GM12873 (cell line): Measurements from ENCODE around the gene PLCG1.

Source experiments
- TF ChIP-seq, protein P1 (sequence below): IDR thresholded peaks from 2 replicates; pipeline ENCODE4 v1.5.1; 2012; ENCODE audit warnings: low read depth, mild to moderate bottlenecking, moderate library complexity, low read length, control low read depth; ENCODE audit not compliant: insufficient read depth; ENCODE audit errors: missing control alignments

The PLCG1 gene

DNA sequence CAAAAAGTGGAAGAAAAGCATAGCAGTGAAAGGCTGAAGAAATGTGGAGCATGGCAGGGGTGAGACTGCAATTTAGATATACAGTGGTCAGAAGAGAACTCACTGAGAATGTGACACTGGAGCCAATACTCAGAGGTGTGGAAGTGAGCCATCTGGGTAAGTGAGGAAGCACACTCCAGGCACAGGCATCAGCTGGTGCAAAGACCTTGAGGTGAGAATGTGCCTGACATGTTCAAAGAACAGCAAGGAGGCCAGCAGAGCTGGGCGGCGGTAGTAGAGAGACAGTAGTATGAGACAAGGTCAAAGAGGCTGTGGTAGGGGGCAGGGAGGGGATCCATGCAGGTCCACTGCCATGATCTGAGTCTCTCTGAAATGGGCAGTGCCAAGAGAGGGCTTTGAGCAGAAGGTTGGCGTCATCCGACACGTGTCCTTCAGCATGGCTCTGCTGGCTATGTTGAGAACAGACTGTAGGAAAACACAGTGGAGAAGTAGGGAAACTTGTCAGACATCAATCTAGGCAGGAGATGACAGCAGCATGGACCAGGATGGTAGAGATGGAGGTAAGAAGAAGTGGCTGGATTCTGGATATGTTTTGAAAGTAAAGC, 84.4 kb downstream of the PLCG1 start:
- TF ChIP-seq, protein P1, sequence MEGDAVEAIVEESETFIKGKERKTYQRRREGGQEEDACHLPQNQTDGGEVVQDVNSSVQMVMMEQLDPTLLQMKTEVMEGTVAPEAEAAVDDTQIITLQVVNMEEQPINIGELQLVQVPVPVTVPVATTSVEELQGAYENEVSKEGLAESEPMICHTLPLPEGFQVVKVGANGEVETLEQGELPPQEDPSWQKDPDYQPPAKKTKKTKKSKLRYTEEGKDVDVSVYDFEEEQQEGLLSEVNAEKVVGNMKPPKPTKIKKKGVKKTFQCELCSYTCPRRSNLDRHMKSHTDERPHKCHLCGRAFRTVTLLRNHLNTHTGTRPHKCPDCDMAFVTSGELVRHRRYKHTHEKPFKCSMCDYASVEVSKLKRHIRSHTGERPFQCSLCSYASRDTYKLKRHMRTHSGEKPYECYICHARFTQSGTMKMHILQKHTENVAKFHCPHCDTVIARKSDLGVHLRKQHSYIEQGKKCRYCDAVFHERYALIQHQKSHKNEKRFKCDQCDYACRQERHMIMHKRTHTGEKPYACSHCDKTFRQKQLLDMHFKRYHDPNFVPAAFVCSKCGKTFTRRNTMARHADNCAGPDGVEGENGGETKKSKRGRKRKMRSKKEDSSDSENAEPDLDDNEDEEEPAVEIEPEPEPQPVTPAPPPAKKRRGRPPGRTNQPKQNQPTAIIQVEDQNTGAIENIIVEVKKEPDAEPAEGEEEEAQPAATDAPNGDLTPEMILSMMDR: no peak

DNA sequence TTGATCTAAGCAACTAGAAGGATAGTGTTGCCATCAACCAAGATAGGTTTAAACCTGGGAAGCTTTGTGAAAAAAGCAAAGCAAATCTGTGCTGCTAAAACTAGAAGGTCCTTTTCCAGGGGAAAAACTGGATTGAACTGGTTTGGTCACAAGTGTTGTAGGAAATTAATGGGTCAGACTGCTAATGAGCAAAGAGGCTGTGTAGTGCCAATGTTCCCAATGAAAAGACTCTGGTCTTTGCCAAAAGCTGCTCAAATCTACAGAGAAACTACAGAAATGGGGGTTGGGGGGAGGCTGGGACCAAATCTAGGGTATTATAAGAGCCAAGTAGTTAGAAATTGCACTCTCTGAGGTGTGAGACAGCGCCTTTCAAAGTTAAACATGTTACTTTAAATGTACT, 85.0 kb downstream of the PLCG1 start:
- TF ChIP-seq, protein P1: no peak

DNA sequence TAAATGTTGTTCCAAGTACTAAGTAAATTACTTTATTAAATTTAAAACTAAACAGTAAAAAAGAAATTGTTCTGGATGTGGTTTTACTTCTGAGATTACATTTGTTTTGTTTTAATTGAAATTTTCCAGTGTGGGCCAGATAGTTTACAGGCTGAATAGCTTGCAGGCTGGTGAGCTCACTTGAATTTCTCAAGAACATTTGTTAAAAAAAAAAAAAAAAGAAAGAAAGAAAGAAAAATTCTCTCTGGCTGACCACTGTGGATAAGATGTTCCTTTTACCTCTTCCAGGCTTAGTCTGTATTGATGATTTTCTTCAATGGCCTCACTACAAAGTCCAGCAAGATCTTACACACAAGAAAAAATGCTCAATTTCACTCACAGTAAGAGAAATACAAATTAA, 85.4 kb downstream of the PLCG1 start:
- TF ChIP-seq, protein P1: no peak

DNA sequence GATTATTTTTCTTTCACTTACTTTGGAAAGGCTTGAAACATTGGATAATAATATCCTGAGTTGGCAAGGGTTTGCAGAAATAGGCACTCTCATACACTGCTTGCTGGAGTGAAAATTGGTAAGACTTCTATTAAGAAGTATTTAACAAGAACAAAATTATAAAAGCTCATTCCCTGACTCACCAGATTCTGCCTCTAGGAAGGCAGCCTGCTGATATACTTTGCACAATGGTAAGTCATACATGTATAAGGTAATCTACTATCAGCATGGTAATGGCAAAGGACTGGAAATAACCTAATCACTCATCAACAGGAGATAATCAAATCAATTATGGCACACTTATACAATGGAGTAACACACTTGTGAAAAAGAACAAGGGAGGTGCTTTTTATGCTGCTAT, 85.8 kb downstream of the PLCG1 start:
- TF ChIP-seq, protein P1: no peak

DNA sequence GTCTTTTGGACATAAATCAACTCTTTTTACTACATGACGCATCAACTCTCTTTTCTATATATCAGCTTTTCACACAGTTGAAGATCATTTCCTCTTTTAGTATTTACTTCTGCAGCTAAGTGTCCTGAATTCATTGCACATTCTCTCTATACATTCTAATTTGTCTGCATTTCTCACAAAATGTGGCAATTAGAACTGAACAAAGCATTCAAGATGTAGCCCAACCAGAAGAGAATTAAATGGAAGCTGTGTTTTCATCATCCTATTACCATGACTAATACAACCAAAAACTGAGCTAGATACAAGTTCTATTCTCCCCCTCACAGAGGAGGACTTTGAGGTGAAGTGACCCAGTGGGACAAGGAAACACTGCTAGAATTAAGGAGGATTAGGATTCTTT, 86.9 kb downstream of the PLCG1 start:
- TF ChIP-seq, protein P1: no peak

DNA sequence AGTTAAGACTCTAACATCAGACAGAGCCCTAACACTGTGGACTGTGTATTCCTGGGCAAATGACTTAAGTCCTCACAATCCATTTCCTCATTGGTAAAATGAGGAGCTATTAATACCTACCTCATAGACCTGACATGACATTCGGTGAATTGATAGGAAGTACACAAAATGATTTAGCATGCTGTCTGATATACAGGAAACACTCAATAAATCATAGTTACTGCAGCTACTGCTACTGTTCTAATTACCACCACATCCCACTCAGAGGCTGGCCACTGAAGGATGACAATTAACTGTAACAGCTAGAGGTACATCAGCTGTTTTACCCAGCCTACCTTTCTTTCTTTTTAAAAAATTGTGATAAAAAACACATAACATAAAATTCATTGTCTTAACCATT, 87.7 kb downstream of the PLCG1 start:
- TF ChIP-seq, protein P1: no peak

DNA sequence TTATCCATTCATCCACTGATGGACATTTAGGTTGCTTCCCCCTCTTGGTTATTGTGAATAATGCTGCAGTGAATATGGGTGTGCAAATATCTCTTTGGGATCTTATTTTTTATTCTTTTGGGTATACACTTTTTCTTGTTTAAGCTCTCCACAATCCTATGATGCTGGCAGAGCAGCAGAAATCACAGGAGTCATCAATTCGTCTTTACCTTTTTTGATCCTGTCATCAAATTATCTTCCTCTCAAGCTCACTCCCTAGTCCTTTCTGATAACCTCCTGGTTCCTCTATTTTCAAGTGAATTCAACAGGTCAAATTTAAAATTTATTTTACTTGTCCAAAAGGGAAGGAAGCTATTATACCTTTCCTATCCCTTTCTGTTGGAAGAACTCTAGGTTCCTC, 89.1 kb downstream of the PLCG1 start:
- TF ChIP-seq, protein P1: no peak
